ENCODE data around the gene SIRT4.

- TF ChIP-seq CTCF (IDR thresholded peaks at IDR 0.05; ENCODE audit: insufficient read depth, low read depth, low read length) (no peak), EZH2 (IDR thresholded peaks at IDR 0.05; ENCODE audit: insufficient read depth, low read length) (no peak)
Measured at GRCh38 chr12:120258323-120258896, 43.7 kb upstream of the SIRT4 start.
